Hepatic stellate cell (primary cell): ENCODE measurements around the gene PNP.
"Not testable (repeated sequence)": the region's sequence is repeated elsewhere in the genome, so short reads cannot be mapped to it uniquely, and the experiment has no call there.

Experiments used
- DNase-seq: peaks from one replicate; pipeline ENCODE4 v3.0.0; 2011; ENCODE audit warnings: low spot score

The PNP gene

GRCh38 chr14:20469242-20469889 lies at the start of gene PNP:
PNP (plus strand) TSS chr14:20469406; CDS start chr14:20469525, 119 bp downstream.
- peak; percentile 94 for DNase-seq

GRCh38 chr14:20419419-20419818 lies 49.8 kb upstream of the PNP start:
- DNase-seq: no peak

- DNase-seq: no peak
These were observed 47.9 kb upstream of the PNP start for GRCh38 chr14:20421267-20421666.

- DNase-seq: no peak
These were observed 46.3 kb upstream of the PNP start for GRCh38 chr14:20422886-20423285.

- no peak for DNase-seq
These were observed 44.4 kb upstream of the PNP start for GRCh38 chr14:20424851-20425250.

GRCh38 chr14:20427231-20428009 lies 41.8 kb upstream of the PNP start:
- DNase-seq: peak; percentile 61

- no peak for DNase-seq
These were observed 41.2 kb upstream of the PNP start for GRCh38 chr14:20428010-20428365.

GRCh38 chr14:20428802-20429201 lies 40.4 kb upstream of the PNP start:
- DNase-seq: no peak

GRCh38 chr14:20429801-20430669 lies 39.2 kb upstream of the PNP start:
- DNase-seq: no peak

- no peak for DNase-seq
These were observed 34.3 kb upstream of the PNP start for GRCh38 chr14:20434701-20435581.

GRCh38 chr14:20435582-20436362 lies 33.4 kb upstream of the PNP start, which contains the start of gene KLHL33:
KLHL33 (minus strand) TSS chr14:20436166; CDS start chr14:20435811, 355 bp downstream.
- DNase-seq: no peak

GRCh38 chr14:20436363-20436755 lies 32.8 kb upstream of the PNP start:
- DNase-seq: no peak

- no peak for DNase-seq
These were observed 30.5 kb upstream of the PNP start for GRCh38 chr14:20438664-20439063.

- no peak for DNase-seq
These were observed 28.7 kb upstream of the PNP start for GRCh38 chr14:20440465-20440864.

GRCh38 chr14:20440882-20441281 lies 28.3 kb upstream of the PNP start:
- DNase-seq: no peak

- no peak for DNase-seq
These were observed 27.7 kb upstream of the PNP start for GRCh38 chr14:20441461-20441860.

- not testable (repeated sequence) for DNase-seq
These were observed 25.6 kb upstream of the PNP start for GRCh38 chr14:20443650-20444049.

GRCh38 chr14:20446889-20447288 lies 22.3 kb upstream of the PNP start:
- DNase-seq: no peak

- not testable (repeated sequence) for DNase-seq
These were observed 16.4 kb upstream of the PNP start for GRCh38 chr14:20452831-20453230.

GRCh38 chr14:20454516-20455354 lies 14.5 kb upstream of the PNP start, which contains the start of the genes APEX1 and OSGEP:
APEX1 (plus strand) TSS chr14:20455226; CDS start chr14:20455646, 420 bp downstream.
OSGEP (minus strand) TSS chr14:20454812; CDS start chr14:20454683, 129 bp downstream.
- DNase-seq: peak; percentile 99
